ENCODE measurements around the gene TTC33.

The TTC33 gene

DNA sequence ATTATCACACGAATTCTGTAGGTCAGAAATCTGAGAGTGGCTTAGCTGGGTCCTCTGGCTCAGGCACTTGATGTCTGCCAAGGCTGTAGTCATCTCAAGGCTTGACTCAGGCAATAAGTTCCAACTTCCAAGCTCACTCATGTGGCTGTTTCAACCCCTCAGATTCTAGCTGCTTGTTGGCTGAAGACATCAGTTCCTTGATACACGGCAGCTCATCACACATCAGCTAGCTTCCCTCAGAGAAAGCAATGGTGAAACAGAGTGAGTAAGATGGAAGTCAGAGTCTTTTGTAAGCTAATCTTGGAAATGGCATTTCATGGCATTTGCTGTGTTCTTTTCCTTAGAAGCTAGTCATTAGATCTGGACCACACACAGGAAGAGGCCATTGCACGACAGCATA lies 280.2 kb downstream of the TTC33 start:
- no peak for DNase-seq

DNA sequence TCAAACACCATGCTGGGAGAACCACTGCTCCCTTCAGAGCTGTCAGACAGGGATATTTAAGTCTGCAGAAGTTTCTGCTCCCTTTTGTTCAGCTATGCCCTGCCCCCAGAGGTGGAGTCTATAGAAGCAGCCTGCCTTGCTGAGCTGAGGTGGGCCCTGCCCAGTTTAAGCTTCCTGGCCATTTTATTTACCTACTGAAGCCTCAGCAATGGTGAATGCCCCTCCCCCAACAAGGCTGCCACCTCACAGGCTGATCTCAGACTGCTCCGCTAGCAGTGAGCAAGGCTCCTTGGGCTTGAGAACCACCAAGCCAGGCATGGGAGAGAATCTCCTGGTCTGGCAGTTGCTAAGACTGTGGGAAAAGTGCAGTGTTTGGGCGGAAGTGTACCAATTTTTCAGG lies 281.5 kb downstream of the TTC33 start:
- DNase-seq, result no peak

DNA sequence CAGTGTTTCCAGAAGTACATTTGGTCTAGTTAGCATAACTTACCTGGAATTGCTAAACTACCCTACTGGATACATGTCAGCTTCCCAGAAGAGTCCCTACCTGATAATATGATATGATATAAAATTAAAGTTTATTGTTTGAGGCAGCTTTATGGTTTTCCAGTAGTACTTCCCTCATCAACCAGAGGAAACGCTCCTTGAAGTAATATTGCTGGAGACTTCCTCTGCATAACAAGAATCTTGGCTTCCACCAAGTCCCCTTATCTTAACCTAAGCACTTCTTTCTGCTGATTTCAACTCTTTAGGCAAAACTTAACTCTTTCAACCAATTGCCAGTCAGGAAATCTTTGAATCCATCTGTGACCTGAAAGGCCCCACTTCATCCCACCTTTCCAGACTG lies 290.3 kb downstream of the TTC33 start:
- no peak for DNase-seq

DNA sequence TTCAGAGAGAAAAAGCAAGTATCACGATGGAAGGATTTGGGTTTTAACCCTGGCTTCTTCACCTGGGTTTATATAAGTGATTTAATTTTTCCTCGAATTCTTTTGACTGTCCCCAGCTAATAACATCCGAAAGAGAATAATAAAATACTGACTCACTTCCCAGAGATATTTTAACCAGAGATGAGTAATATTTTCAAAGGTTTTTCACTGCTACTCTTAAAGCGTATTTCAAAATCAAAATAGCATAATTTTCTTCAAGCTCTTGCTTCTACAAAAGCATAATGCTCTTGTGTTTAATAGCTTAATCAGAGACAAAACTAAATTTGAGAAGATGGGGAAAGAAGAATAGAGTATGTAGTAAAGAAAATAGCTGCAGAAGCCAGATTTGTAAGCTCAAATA lies 291.2 kb downstream of the TTC33 start:
- DNase-seq, result no peak

Data from COR-L47 (cell line).